Dendritic cell treated with granulocyte-macrophage colony-stimulating factor and Interleukin-4, amounts not matched to agents 40 ng/mL and 50 ng/mL, for 4 days (primary cell): ENCODE results near the gene KTI12.

Experiments
- H3K27ac Mint-ChIP-seq: one replicate; pipeline ENCODE4 v1.8.0; 2022; ENCODE audit warnings: mild to moderate bottlenecking, mixed read lengths
- H3K27me3 Mint-ChIP-seq: one replicate; pipeline ENCODE4 v1.8.0; 2022; ENCODE audit warnings: mild to moderate bottlenecking, mixed read lengths
- H3K36me3 Mint-ChIP-seq: one replicate; pipeline ENCODE4 v1.8.0; 2022; ENCODE audit warnings: low read depth, mixed read lengths
- H3K4me1 Mint-ChIP-seq: one replicate; pipeline ENCODE4 v1.8.0; 2022; ENCODE audit warnings: low read depth, mixed read lengths
- H3K4me3 Mint-ChIP-seq: one replicate; pipeline ENCODE4 v1.8.0; 2022; ENCODE audit warnings: mild to moderate bottlenecking, moderate library complexity, mixed read lengths
- H3K9me3 Mint-ChIP-seq: one replicate; pipeline ENCODE4 v1.8.0; 2022; ENCODE audit warnings: mixed read lengths
- intact Hi-C: fragments of 100-400 bp; cut with micrococcal nuclease; formaldehyde crosslinking; loops from one replicate; pipeline ENCODE4 v1.15.0; 2022

KTI12 gene

DNA sequence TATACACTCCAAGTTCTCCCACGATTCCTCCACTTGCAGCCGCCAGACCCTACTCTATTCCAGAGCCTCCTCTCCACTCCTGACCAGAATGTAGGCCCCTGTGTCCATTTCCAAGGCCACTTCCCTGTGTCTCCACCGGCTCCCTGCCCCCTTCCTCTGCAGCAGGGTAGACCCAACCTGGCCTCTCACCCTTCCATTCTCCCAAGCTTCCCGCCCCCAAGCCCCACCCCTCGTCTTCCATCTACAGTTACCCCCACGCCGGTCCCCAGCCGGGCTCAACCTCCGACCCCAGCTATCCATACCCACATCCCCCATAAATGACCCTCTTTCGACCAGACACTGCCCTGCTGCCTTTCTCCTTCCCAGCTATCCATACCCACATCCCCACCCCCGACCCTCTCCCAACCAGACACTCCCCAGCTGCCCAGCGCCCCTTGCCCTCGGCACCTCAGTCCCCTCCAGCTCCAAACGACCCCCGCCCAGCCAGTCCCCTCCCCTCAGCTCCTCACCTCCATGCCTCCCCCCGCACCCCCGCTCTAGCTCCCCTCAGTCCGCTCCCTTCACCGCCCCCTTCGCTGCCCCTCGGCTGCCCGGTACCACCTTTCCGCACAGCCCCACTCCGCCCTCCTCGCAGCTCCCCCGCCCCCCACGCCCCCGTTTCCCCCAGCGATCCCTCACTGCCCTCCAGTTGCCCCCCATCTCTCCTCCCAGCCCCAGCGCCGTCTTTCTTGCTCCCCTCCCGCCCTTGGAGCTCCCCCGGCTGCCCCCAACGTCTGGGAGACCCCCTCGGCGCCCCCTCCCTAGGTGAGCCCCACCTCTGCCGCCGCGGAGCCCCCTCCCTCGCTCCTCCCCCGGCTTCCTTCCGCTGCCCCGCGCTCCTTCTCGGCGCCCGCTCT, 43.8 kb downstream of the KTI12 start:
- Mint-ChIP-seq H3K27me3 (peaks cover 64% of the 10 kb centered on the region), H3K9me3 (no peaks in the 10 kb centered on the region), H3K4me1 (no peaks in the 10 kb centered on the region), H3K27ac (no peak overlapping the region), H3K36me3 (no peaks in the 10 kb centered on the region), H3K4me3 (peak overlapping the region; percentile 18)
- intact Hi-C loops = no loop called here

DNA sequence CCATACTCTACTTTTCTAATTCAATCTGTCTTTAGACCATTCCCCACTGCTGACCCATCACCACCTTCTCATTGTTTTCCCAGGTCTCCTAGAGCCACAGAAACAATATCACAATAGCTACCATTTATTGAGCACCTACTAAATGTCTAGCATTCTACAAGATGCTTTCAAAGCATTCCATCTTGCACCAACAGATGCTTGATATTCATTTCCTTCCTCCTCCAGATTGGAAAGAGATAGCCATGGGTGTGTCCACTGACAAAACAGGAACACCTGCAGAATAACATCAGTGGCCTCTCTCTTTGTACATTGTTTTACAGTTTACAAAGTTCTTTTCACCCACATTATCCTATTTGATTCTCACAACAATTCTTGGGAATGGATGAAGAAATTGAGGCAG, 45.4 kb downstream of the KTI12 start:
- Mint-ChIP-seq H3K27me3 (peaks cover 55% of the 10 kb centered on the region), H3K4me3 (no peak overlapping the region), H3K36me3 (no peaks in the 10 kb centered on the region), H3K27ac (no peak overlapping the region), H3K9me3 (no peaks in the 10 kb centered on the region), H3K4me1 (no peaks in the 10 kb centered on the region)
- intact Hi-C loops = no loop called here

DNA sequence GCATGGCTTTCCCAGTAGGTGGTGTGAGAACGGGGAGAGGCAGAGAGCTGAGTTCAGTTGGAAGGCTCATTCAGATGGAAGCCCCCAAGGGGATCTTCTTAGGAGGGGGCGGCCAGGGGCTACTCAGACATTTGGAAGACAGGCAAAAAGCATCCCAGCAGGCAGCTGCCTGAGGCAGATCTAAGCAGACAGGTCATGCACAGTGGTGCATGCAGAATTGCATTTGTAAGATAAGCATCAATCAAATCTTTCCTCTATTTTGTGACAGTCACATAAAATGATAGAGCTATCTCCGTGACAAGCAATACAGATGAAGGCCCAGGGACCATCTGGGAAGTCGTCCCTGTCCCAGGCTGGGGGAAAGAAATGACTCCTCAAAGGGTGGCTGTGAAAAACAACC, 46.9 kb downstream of the KTI12 start:
- intact Hi-C loops = no loop called here
- Mint-ChIP-seq H3K9me3 (no peaks in the 10 kb centered on the region), H3K4me1 (no peaks in the 10 kb centered on the region), H3K36me3 (no peaks in the 10 kb centered on the region), H3K27ac (no peak overlapping the region), H3K27me3 (peaks cover 40% of the 10 kb centered on the region), H3K4me3 (no peak overlapping the region)

DNA sequence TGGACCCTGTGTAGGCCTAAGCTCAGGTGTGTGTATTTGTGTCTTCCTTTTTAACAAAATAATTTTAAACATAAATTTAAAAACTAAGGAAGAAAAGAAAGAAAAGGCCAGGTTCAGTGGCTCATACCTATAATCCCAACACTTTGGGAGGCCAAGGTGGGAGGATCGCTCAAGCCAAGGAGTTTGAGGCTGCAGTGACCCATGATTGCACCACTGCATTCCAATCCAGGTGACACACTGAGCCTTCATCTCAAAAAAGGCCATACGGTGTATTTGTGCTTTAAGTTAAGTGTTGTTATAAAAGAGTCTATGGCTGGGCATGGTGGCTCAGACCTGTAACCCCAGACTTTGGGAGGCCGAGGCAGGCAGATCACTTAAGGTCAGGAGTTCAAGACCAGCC, 51.4 kb downstream of the KTI12 start:
- Mint-ChIP-seq H3K4me1 (no peaks in the 10 kb centered on the region), H3K9me3 (no peaks in the 10 kb centered on the region), H3K36me3 (no peaks in the 10 kb centered on the region), H3K4me3 (no peak overlapping the region), H3K27me3 (peaks cover 7% of the 10 kb centered on the region), H3K27ac (no peak overlapping the region)
- intact Hi-C loops = no loop called here
